Endometrial microvascular endothelial cells (primary cell): Measurements from ENCODE around the gene ZNF592. TPM values are rescaled to one million over a fixed set of nuclear protein-coding genes. Genes with fewer than 3 reads are reported as not detected.
"Not testable (repeated sequence)": the region's sequence is repeated elsewhere in the genome, so short reads cannot be mapped to it uniquely, and the experiment has no call there.

Experiments
- in situ Hi-C: cut with HindIII; loops from 2 replicates; pipeline ENCODE4 v1.10.0; 2017; ENCODE audit warnings: low sequenced_read_pairs, low pct_unique_long_range_greater_than_20kb; ENCODE audit errors: inconsistent ontology term
- total RNA-seq: library from RNA; depleted of rRNA; stranded (reverse); fragments of >200 nt; gene quantifications from one replicate; pipeline ENCODE4 v1.2.3, GENCODE V29; 2015; ENCODE audit errors: inconsistent ontology term

ZNF592 gene
- total RNA-seq, 1 donor from 2014 or later: 13.6 TPM

- in situ Hi-C loops: no loop called here
Measured at GRCh38 chr15:84741121-84741520, 7.3 kb upstream of the ZNF592 start.

DNA sequence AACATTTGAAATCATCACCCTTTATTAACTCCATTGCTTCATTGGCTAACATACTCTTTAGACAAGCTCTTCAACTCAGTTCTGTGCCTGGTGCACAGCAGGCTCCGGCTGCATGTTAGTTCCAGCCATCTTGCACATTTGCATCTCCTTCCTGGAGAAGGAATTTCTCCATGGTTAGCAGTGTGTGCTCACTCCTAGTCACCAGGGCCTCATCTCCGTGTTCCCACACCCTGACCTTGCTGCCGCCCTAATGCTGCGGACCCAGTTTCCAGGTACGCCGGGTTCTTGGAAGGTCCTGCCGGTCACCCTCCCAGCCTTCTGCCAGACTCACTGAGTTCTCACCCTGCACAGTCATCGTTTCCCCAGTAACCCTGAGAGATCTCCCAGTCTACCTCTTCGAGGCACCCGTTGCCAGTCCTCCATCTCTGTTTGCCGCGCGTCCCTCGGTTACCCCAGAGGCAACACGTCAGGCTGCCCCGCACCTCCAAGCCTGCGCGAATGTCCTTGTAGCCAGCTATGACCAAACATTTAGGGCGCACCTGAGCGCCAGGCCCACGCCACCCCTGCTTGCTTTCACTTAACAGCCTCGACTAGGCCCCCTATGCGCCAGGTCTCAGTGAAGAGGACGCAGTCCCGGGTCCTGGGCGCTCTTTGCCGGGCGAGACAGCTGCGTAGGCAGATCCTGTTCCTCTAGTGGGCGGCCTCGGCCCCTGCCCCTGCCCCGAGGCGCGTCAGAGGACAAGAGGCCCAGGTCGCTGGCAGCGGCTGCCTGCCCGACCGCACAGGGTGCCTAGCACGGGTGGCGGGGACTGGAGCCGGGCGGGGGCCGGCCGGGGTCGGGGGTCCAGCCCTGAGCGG, 747 bp upstream of the ZNF592 start:
- in situ Hi-C loops: no loop called here

- in situ Hi-C loops: no loop called here
Measured at GRCh38 chr15:84749111-84749991, 959 bp downstream of the ZNF592 start.

- in situ Hi-C loops: no loop called here
Measured at GRCh38 chr15:84750583-84751092, 2.2 kb downstream of the ZNF592 start.

- in situ Hi-C loops: not testable (repeated sequence)
Measured at GRCh38 chr15:84751721-84752120, 3.3 kb downstream of the ZNF592 start.

GRCh38 chr15:84752195-84752594, 3.8 kb downstream of the ZNF592 start:
- in situ Hi-C loops: no loop called here

- in situ Hi-C loops: no loop called here
Measured at GRCh38 chr15:84752700-84753099, 4.3 kb downstream of the ZNF592 start.

- in situ Hi-C loops: not testable (repeated sequence)
Measured at GRCh38 chr15:84754889-84755288, 6.5 kb downstream of the ZNF592 start.

DNA sequence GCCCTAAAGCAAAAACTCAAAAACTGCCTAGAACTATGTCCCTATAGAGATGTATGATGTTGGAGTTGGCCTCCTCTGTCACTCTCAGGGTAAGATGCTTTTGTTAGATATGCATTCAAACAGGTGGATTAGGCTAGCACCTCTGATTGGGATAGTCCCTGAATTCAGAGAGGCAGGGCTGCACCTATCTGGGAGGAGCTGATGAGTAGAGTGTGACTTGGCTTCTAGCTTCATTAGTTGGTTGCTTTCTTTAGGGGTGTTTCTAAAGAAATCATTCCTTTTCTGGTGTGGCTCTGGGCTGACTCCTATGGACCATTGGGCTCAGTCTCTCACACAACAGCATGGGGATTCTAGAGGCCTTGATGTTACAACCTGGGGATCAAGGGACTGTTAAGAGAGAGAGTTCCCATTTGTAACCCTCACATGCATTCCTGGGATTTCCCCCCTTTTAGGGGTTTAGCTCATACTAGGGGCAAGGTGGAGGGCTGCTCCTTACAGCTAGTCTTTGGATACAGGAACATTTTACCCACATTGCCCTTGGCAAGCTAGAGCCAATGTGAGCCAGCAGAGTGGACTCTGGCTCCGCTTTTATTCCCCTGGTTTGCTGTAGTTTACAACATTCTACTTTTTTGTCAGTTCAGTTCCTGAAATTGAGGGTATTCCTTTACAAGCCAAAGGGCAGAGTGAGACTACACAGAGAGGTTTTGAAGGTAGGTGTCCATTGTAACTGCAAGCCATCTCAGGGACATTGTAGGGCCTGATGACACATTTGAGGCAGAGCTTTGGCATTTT, 7.5 kb downstream of the ZNF592 start:
- in situ Hi-C loops: no loop called here

GRCh38 chr15:84759018-84759417, 10.6 kb downstream of the ZNF592 start:
- in situ Hi-C loops: no loop called here

GRCh38 chr15:84760219-84760618, 11.8 kb downstream of the ZNF592 start:
- in situ Hi-C loops: no loop called here

DNA sequence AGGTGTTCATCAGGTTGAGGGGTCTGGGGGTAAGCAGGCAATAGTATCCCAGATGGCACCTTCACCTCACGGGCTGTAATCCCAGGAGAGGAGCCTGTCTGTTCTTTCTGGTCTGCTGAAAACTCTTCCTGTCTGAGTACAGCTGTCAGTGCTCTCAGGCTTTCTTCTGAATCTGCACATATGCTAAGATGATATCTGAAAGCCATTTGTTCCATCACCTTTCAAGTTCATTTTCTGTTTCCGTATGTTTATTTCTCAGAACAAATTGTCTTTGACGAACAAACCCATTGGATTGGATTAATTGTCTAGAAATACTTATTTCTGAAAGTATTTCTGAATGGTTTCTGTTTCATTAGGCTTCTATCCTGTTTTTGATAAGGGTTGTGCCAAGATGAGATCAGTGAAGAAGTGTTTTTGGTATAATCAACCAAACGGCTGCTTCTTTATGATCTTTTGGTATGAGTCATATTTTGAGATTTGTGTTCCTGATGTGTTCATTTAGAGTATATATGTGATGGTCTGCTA, 13.3 kb downstream of the ZNF592 start:
- in situ Hi-C loops: no loop called here

- in situ Hi-C loops: no loop called here
Measured at GRCh38 chr15:84762840-84763572, 14.6 kb downstream of the ZNF592 start.

- in situ Hi-C loops: no loop called here
Measured at GRCh38 chr15:84764585-84764984, 16.2 kb downstream of the ZNF592 start.

DNA sequence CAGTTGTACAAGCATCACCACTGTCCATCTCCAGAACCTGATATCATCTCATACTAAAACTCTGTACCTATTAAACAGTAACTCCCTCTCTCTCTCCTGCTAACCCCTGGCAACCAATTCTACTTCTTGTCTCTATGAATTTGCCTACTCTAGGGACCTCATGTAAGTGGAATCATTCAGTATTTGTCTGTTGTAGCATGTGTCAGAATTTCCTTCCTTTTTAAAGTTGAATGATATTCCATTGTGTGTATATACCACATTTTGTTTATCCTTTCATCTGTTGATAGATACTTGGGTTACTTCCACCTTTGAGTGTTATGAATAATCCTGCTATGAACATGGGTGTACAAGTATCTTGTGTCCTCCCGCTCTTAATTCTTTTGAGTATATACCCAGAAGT, 16.6 kb downstream of the ZNF592 start:
- in situ Hi-C loops: no loop called here

DNA sequence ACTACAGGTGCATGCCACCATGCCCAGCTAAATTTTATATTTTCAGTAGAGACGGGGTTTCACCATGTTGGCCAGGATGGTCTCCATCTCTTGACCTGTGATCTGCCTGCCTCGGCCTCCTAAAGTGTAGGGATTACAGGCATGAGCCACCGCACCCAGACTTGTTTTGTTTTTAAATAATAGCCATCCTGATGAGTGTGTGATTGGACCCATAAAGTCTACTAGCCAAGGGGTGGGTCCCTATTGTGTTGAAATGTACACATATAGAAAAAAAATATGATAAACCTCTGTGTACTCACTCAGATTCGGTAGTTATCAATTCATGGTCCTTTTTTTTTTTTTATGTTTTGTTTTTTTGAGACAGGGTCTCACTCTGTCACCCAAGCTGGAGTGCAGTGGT, 17.3 kb downstream of the ZNF592 start:
- in situ Hi-C loops: no loop called here

DNA sequence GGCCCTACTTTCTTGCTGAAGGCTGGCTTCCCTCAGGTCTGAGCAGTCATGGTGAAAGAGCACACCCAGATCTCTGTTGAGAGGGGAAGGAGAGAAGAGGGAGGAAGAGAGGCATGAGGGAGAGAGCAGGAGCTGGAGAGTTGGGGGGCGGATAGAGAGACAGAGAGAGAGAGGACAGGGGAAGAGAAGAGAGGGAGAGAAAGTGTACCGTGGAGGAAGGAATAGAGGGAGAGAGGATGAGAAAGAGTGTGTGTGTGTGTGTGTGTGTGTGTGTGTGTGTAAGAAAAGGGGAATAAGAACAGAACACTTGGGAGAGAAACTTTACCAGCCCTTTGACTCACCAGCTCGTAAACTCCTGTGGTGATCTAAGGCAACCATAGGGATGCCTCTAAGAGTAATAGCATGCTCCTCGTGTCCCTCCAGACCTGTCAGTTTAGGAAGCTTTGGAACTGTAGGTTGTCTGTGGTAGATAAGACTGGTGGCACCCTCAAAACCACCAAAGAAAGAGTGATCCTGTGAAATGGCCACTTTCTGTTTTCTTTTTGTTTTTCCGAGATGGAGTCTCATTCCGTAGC, 18.2 kb downstream of the ZNF592 start:
- in situ Hi-C loops: no loop called here

GRCh38 chr15:84772031-84772430, 23.6 kb downstream of the ZNF592 start:
- in situ Hi-C loops: no loop called here
